GM21367 (cell line): Measurements from ENCODE around the gene TMEM52B.

ENCODE experiments used
- ATAC-seq: cut with Tn5 transposase; IDR thresholded peaks from one replicate; pipeline ENCODE4 v1.9.1; 2021; ENCODE audit not compliant: unreplicated experiment

The TMEM52B gene

DNA sequence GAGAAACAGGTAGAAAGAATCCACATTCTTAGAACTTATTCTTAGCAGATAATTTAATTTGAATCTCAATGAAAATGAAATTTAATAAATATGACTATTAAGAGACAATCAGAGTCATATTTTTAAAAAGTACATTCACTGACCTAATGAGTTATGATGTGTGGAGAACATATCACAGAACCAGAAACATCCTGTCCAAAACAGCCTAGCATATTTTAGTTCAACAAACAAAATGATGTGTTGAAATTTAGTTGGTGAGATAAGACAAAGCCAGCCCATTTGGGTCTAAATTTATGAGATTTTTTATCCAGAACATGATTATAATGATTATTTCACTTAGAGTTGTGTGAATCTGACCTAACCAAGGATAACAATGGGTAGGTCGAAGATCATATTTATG is 59.7 kb downstream of the TMEM52B start:
- ATAC-seq, result no peak

DNA sequence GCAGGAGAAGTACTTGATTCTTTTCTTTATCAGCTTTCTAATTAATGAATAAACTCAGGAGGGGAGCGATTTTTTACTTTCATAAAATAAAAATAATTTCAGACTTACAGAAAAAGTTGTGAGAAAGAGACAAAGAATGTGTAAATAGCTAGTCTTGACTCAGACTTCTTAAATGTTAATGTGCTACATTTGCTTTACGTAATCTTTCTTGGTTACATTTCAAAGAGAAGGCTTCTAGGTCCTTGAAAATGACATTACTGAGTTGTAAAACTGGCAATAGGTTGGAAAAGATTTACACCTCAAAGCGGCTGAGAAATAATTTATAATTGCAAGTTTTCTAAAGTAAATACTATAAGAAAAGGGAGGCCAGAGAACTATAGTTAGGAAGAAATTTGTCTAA is 62.5 kb downstream of the TMEM52B start:
- no peak for ATAC-seq
